ENCODE measurements around the gene ZNF827. TPM values are rescaled to one million over a fixed set of nuclear protein-coding genes. Genes with fewer than 3 reads are reported as not detected.

Gene ZNF827
- total and polyA plus RNA-seq, 2 experiments from 2014 or later = 20.3 to 33.1 TPM

GRCh38 chr4:145808021-145808650, 130.5 kb downstream of the ZNF827 start (continued):
- TF ChIP-seq ZNF462 (CRISPR knock-in tag; IDR thresholded peaks at IDR 0.05) (no peak), EZH2phosphoT487 (IDR thresholded peaks at IDR 0.05; ENCODE audit: unreplicated experiment) (no peak), ZNF331 (CRISPR knock-in tag; IDR thresholded peaks at IDR 0.05; ENCODE audit: low read depth) (no peak), EZH2 (IDR thresholded peaks at IDR 0.05; ENCODE audit: low read depth, unreplicated experiment) (no peak), STAT1 (IDR thresholded peaks at IDR 0.05; ENCODE audit: unreplicated experiment) (no peak), JUNB (IDR thresholded peaks at IDR 0.05; ENCODE audit: unreplicated experiment) (no peak), CREB1 (CRISPR knock-in tag; IDR thresholded peaks at IDR 0.05; ENCODE audit: low read depth) (no peak), REST (IDR thresholded peaks at IDR 0.05; ENCODE audit: unreplicated experiment) (no peak), ETS1 (IDR thresholded peaks at IDR 0.05) (no peak)

Measured in GM23338 (cell line).